ENCODE data around the gene NXPE3. TPM values are rescaled to one million over a fixed set of nuclear protein-coding genes. Genes with fewer than 3 reads are reported as not detected.

Gene NXPE3
- total and polyA plus RNA-seq, 9 of the 15 experiments (the other 6 are each of a cell fraction or from before 2014, with no cell fraction given) = 0.25 to 2.5 (median 0.95) TPM

- H2AFZ ChIP-seq (ENCODE audit: low read depth, low read length) = no peak overlapping the region
- no peaks in the 10 kb centered on the region for H3K36me3 ChIP-seq (ENCODE audit: control insufficient read depth, insufficient read depth, low read length)
- intact Hi-C loops (cut with micrococcal nuclease) (loop anchor here (10.0 kb wide), 1 partner anchor 148 kb away; no protein-coding TSS in a partner anchor), in situ Hi-C loops (cut with MboI) (loop anchor here (25.0 kb wide), 1 partner anchor 721 kb away; no protein-coding TSS in a partner anchor)
- H3K9me1 ChIP-seq (ENCODE audit: control insufficient read depth, insufficient read depth, low read length) = no peaks in the 10 kb centered on the region
- no peaks in the 10 kb centered on the region for H4K20me1 ChIP-seq (replicated peaks; ENCODE audit: control insufficient read depth, insufficient read depth, low read length)
- H3K9me3 ChIP-seq (replicated peaks; ENCODE audit: control insufficient read depth, insufficient read depth, low read depth, low read length) = no peaks in the 10 kb centered on the region
- POLR2A ChIA-PET = interaction anchor here (0.6 to 1.2 kb wide), 2 partner anchors 11 to 41 kb away, joined by 3 read pairs; no protein-coding TSS in a partner anchor
- DNase-seq (ENCODE audit: extremely low read depth in 1 of 4, low spot score in 3 of 4) (no peak), ATAC-seq (no peak), FAIRE-seq (no peak)
- no peak overlapping the region for H3K9ac ChIP-seq (ENCODE audit: insufficient read depth in 1 of 2, low read depth in 2 of 2, low read length in 2 of 2)
- H3K4me3 ChIP-seq = no peak overlapping the region
- BruUV-seq (replicated peaks) = no TSS peak
- H3K4me2 ChIP-seq (ENCODE audit: insufficient read depth, low read length) = no peak overlapping the region
- CTCF ChIA-PET (ENCODE audit: low intra/inter-chr PET ratio) = interaction anchor here (0.6 kb wide), 1 partner anchor 1810 kb away, joined by 3 read pairs; no protein-coding TSS in a partner anchor
- H3K27me3 ChIP-seq (ENCODE audit: control insufficient read depth in 2 of 2, insufficient read depth in 2 of 2, low read length in 2 of 2) = no peaks in the 10 kb centered on the region
- 15% methylated on average over 4 of the region's 4 CpGs for WGBS (ENCODE audit: insufficient coverage, low coverage, missing lambda C conversion rate)
- H3K27ac ChIP-seq (ENCODE audit: extremely low read depth, low read depth, low read length) = no peak overlapping the region
- no peaks in the 10 kb centered on the region for H3K79me2 ChIP-seq (ENCODE audit: control insufficient read depth, insufficient read depth, low read length)
- H3K4me1 ChIP-seq (replicated peaks in 1 of 2; ENCODE audit: control insufficient read depth in 2 of 2, insufficient read depth in 2 of 2, low read length in 2 of 2) = no peaks in the 10 kb centered on the region
- TF ChIP-seq CHD4 (IDR thresholded peaks at IDR 0.05; ENCODE audit: insufficient read depth, insufficient replicate concordance, low read depth, low read length, poor library complexity, severe bottlenecking) (no peak), MLLT1 (IDR thresholded peaks at IDR 0.05) (no peak), SMAD1 (IDR thresholded peaks at IDR 0.05; ENCODE audit: low read depth, low read length, partially characterized antibody) (no peak), ZBTB8A (IDR thresholded peaks at IDR 0.05; ENCODE audit: partially characterized antibody) (no peak), ELF4 (CRISPR knock-in tag; IDR thresholded peaks at IDR 0.05) (no peak), ATF4 (CRISPR knock-in tag; IDR thresholded peaks at IDR 0.05) (no peak), PYGO2 (tag; IDR thresholded peaks at IDR 0.05) (no peak), CBFA2T3 (IDR thresholded peaks at IDR 0.05) (no peak), CREB3 (tag; conservative IDR thresholded peaks at IDR 0.05; ENCODE audit: low read depth) (no peak), U2AF1 (optimal IDR thresholded peaks at IDR 0.05; ENCODE audit: low read depth, low read length) (no peak), NCOA2 (IDR thresholded peaks at IDR 0.05; ENCODE audit: partially characterized antibody in 2 of 2) (no peak), MYNN (IDR thresholded peaks at IDR 0.05) (no peak), MYNN (CRISPR knock-in tag; IDR thresholded peaks at IDR 0.05) (no peak)
Observed at GRCh38 chr3:101816215-101817149, 37.5 kb downstream of the NXPE3 start.

Data from K562 (cell line).